Cardiac muscle cell (in vitro differentiated cells and primary cell): ENCODE data around the gene BRAT1. TPM values are rescaled to one million over a fixed set of nuclear protein-coding genes. Genes with fewer than 3 reads are reported as not detected.

ENCODE experiments used
- DNase-seq, 2 donors: peaks; one replicate each; pipeline versions ENCODE4 v3.0.0 to v3.0.0-alpha.2; 2010 to 2017; ENCODE audit warnings: low read depth in 1 of 2, low spot score in 1 of 2
- H3K27ac ChIP-seq: fragments of 200-600 bp; sonication (generic); 2 replicates; pipeline ENCODE4 v1.5.1; 2016
- H3K27me3 ChIP-seq: fragments of 200-600 bp; sonication (generic); 2 replicates; pipeline ENCODE4 v1.6.0; 2016; ENCODE audit warnings: control low read depth
- H3K36me3 ChIP-seq: fragments of 200-600 bp; sonication (generic); 2 replicates; pipeline ENCODE4 v1.5.1; 2016; ENCODE audit warnings: control low read depth
- H3K4me1 ChIP-seq: fragments of 200-600 bp; sonication (generic); 2 replicates; pipeline ENCODE4 v1.8.1; 2017; ENCODE audit warnings: low read depth, mild to moderate bottlenecking, mixed run types
- H3K4me3 ChIP-seq: fragments of 200-600 bp; sonication (generic); 2 replicates; pipeline ENCODE4 v1.5.1; 2016; ENCODE audit warnings: mild to moderate bottlenecking
- H3K9me3 ChIP-seq: fragments of 200-600 bp; sonication (generic); 2 replicates; pipeline ENCODE4 v1.5.1; 2017; ENCODE audit warnings: low read depth, mild to moderate bottlenecking, control low read depth
- polyA plus RNA-seq: library from polyadenylated mRNA; unstranded; fragments of >200 nt; fragmentation: Nextera tagmentation; extraction: Ambion mirVana; gene quantifications from 2 replicates; pipeline ENCODE4 v1.2.1, GENCODE V29; 2016
- total RNA-seq: library from RNA; depleted of rRNA; stranded (reverse); fragments of >200 nt; gene quantifications from 2 replicates; pipeline ENCODE4 v1.2.3, GENCODE V29; 2016
- TF ChIP-seq, protein P1 (sequence below): IDR thresholded peaks from 2 replicates; pipeline ENCODE4 v1.5.1; 2012; ENCODE audit warnings: low read depth, mild to moderate bottlenecking, low read length

The BRAT1 gene
- total RNA-seq (79.9 and 109 TPM in 2 replicates), polyA plus RNA-seq (80.5 and 106 TPM in 2 replicates)

DNA sequence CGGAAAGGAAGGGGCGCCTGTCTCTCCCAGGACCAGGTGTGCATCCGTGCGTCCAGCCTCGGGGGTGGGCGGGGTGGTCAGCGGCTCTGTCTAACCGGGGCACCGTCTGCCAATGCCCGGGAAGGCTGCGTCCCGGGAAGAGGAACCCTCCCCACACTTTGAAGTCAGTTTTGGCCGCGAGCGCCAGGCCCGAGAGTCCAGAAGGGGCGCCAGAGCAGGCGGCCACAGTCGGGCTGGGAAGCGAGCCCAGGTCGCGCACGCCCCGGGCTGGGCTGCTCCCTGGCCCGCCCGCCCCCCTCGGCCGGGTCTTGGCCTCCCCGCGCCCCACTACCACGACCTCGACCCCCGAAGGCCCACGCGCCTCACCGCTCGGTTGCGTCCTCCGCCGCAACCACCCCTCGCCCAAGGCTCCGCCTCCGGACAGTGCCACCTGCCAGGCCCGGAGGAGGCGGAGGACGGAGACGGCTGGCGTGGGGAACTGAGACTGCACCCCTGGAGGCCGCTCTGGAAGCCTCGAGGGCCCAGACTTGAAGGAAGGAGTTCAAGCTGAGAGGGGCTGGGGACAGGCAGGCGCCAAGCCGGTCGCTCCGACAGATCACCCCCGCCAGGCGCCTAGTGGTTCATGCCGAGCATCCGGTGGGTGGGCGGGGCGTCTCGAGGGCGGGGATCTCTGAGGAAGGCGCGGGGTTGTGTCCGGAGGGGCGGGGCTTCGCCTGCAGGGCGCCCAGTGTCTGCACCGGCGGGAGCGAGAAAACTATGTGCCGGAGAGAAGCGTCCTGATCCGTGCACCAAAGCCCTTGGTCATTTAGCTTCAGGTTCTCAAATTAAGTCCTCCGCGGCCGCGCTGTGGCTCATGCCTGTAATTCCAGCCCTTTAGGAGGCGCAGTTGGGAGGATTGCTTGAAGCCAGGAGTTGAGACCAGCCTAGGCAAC lies at the start of gene BRAT1:
TSS of gene BRAT1 (minus strand) at position 404 of the 932 bp plus-strand sequence. CDS start 1,093 bp downstream, outside the sequence.
- Histone ChIP-seq H3K27me3 (no peaks in the 10 kb centered on the region), H3K27ac (peak within 1 kb of the TSS; percentile 99), H3K9me3 (no peaks in the 10 kb centered on the region), H3K4me1 (peaks cover 18% of the 10 kb centered on the region), H3K36me3 (peaks cover 7% of the 10 kb centered on the region), H3K4me3 (peak within 1 kb of the TSS; percentile 80)
- TF ChIP-seq, protein P1, sequence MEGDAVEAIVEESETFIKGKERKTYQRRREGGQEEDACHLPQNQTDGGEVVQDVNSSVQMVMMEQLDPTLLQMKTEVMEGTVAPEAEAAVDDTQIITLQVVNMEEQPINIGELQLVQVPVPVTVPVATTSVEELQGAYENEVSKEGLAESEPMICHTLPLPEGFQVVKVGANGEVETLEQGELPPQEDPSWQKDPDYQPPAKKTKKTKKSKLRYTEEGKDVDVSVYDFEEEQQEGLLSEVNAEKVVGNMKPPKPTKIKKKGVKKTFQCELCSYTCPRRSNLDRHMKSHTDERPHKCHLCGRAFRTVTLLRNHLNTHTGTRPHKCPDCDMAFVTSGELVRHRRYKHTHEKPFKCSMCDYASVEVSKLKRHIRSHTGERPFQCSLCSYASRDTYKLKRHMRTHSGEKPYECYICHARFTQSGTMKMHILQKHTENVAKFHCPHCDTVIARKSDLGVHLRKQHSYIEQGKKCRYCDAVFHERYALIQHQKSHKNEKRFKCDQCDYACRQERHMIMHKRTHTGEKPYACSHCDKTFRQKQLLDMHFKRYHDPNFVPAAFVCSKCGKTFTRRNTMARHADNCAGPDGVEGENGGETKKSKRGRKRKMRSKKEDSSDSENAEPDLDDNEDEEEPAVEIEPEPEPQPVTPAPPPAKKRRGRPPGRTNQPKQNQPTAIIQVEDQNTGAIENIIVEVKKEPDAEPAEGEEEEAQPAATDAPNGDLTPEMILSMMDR: peak; percentile 49
- peak; percentile 96 to 97 for DNase-seq

GRCh38 chr7:2604608-2605174 lies 49.4 kb upstream of the BRAT1 start:
- DNase-seq: no peak
- H3K4me1 ChIP-seq: no peaks in the 10 kb centered on the region
- TF ChIP-seq, protein P1: no peak
- no peak overlapping the region for H3K4me3 ChIP-seq
- no peaks in the 10 kb centered on the region for H3K27me3 ChIP-seq
- no peak overlapping the region for H3K27ac ChIP-seq
- H3K9me3 ChIP-seq: no peaks in the 10 kb centered on the region
- H3K36me3 ChIP-seq: peaks cover 6% of the 10 kb centered on the region

DNA sequence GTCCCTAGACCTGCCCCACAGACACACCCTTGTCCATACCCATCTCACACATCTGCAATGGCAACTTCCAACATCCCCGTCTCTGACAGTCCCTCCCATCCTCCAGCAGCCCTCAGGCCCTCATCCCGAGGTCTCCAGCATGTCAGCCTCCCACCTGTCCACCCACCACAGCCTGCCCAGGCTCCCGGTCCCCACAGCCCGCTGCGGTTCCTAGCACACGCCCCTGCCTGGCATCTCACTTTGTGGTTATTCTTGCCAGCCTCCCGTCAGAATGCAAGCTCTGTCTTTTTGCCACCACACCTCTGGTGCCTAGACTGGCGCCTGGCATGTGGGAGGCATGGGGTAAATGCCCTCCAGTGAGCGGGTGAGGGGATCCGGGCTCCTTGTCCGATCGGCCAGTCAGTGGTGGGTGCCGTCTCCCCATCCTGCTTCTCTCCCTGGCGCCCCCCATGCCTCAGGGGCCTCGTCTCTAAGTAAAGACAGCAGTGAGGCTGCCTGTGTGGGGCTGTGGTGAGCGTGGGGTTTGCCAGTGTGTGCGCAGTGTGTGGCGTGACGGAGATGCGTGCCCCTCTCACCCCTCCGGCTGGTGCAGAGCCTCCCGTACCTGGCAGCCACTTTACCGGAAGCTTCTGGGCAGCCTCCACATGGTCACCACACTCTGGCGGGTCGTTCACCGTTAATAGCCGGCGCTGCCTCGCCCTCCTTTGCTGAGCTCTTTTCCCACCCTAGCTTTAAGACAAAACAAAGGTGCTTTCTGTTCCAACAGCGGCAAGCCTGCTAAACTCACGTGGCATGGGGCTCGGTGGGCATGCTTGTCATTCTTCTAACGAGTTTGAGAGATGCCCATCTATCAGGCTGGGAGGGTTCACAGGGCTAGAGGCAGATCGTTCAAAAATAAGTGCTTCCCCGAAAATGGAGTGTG lies 48.0 kb upstream of the BRAT1 start:
- DNase-seq: no peak
- Histone ChIP-seq H3K36me3 (peaks cover 8% of the 10 kb centered on the region), H3K4me3 (no peak overlapping the region), H3K27ac (no peak overlapping the region), H3K4me1 (no peaks in the 10 kb centered on the region), H3K27me3 (no peaks in the 10 kb centered on the region), H3K9me3 (no peaks in the 10 kb centered on the region)
- TF ChIP-seq, protein P1: no peak

DNA sequence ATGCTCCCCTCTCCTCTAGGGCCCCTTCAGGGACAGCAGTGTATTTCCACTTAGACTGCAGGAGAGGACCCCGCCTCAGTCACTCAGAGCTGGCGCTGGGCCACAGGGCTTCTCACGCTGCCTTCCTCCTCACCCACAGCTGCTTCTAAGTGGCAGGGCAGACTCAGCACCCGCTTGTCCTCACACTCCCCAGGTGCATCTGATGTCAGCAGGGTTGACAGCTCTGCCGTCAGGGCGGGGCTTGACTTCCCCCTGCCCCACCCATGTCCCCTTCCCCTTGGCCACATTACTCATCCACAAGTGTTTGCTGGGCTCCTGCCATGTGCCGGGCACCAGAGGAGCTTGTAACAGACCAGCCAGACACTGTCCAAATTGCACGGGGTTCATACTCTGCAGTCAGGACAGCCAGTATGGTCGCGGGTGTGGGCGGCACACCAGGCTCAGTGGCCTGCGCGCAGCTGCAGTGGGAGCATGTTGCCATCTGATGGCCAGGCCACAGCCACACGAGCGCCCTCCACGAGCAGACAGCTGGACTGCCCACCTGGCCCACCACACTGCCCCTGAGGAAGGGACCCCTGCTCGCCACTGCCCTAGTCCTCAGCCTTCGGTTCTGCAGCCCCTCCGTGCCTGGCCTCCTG lies 47.2 kb upstream of the BRAT1 start:
- TF ChIP-seq, protein P1: no peak

DNA sequence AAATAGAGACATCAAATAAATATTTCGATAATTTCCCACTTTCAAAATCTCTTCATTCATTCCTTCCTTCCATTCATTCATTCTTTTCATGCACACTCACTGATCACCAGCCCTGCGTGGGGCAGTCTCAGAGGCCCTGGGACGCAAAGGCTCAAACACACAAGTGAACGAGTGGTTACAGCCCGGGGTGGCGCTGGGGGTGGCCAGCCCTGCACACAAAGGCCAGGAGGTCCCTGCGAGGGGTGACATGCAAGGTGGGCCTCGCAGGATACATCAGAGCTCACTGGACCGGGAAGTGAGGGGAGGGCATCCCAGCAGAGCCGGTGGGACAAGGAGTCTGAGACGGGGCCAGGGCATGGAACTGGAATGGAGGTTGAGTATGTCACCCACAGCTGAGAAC lies 46.6 kb upstream of the BRAT1 start:
- Histone ChIP-seq H3K4me3 (no peak overlapping the region), H3K9me3 (no peaks in the 10 kb centered on the region), H3K27me3 (no peaks in the 10 kb centered on the region), H3K36me3 (peaks cover 8% of the 10 kb centered on the region), H3K4me1 (no peaks in the 10 kb centered on the region), H3K27ac (no peak overlapping the region)
- TF ChIP-seq, protein P1: no peak
- no peak for DNase-seq

More for the DNA sequence above, 47.2 kb upstream of the BRAT1 start:
- Histone ChIP-seq H3K9me3 (no peaks in the 10 kb centered on the region), H3K4me1 (no peaks in the 10 kb centered on the region), H3K4me3 (no peak overlapping the region), H3K36me3 (peaks cover 8% of the 10 kb centered on the region), H3K27me3 (no peaks in the 10 kb centered on the region), H3K27ac (no peak overlapping the region)
- no peak for DNase-seq
